ENCODE data around the gene MACO1. TPM values are rescaled to one million over a fixed set of nuclear protein-coding genes. Genes with fewer than 3 reads are reported as not detected.
A peak's percentile ranks its signal among the peaks of the same experiment; 100 is the strongest.
"Not testable (repeated sequence)": the region's sequence is repeated elsewhere in the genome, so short reads cannot be mapped to it uniquely, and the experiment has no call there.

Gene MACO1
- total RNA-seq, 2 experiments from 2014 or later, result 24.1 to 24.9 TPM

DNA sequence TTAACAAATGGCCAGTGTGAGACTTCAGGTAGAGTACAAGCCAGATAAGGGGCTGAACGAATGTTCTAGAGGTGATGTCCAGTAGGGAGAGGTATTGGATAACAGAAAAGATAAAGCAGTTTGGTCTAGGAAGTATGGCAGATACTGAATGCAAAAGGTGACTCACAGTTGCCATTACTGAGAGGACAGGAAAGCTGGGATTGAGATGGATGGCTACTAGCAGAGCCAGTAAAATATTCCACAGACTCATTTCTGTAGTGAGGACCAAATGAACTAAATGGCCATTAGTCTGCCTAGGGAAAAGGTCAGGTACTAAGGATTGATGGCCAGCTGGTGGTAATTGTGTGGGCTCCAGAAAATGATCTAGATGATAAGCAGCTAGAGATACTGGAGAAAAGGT lies 11.5 kb downstream of the MACO1 start:
- ChIA-PET CTCF (interaction anchor here (1.0 kb wide), 1 partner anchor 8 kb away, joined by 3 read pairs; no protein-coding TSS in a partner anchor), POLR2A (interaction anchor here (2.4 kb wide), 1 partner anchor 11 kb away, joined by 9 read pairs; the partner anchor contains the start of gene MACO1)
- no peaks in the 10 kb centered on the region for H3K9me3 Mint-ChIP-seq
- H3K27ac Mint-ChIP-seq, result no peak overlapping the region
- H3K36me3 Mint-ChIP-seq (ENCODE audit: low read depth), result peaks cover 22% of the 10 kb centered on the region
- H3K4me3 ChIP-seq (ENCODE audit: low read length), result no peak overlapping the region
- TF ChIP-seq, protein P1, sequence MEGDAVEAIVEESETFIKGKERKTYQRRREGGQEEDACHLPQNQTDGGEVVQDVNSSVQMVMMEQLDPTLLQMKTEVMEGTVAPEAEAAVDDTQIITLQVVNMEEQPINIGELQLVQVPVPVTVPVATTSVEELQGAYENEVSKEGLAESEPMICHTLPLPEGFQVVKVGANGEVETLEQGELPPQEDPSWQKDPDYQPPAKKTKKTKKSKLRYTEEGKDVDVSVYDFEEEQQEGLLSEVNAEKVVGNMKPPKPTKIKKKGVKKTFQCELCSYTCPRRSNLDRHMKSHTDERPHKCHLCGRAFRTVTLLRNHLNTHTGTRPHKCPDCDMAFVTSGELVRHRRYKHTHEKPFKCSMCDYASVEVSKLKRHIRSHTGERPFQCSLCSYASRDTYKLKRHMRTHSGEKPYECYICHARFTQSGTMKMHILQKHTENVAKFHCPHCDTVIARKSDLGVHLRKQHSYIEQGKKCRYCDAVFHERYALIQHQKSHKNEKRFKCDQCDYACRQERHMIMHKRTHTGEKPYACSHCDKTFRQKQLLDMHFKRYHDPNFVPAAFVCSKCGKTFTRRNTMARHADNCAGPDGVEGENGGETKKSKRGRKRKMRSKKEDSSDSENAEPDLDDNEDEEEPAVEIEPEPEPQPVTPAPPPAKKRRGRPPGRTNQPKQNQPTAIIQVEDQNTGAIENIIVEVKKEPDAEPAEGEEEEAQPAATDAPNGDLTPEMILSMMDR (IDR thresholded peaks at IDR 0.05), result no peak
- no peaks in the 10 kb centered on the region for H3K27me3 ChIP-seq (ENCODE audit: control insufficient read depth in 1 of 2, insufficient read depth in 2 of 2, low read length in 2 of 2)
- H3K27ac ChIP-seq (ENCODE audit: low read depth in 1 of 2, low read length in 2 of 2), result no peak overlapping the region
- peaks cover 3% of the 10 kb centered on the region for H3K4me1 ChIP-seq (ENCODE audit: insufficient read depth, low read length)
- H3K27me3 Mint-ChIP-seq, result no peaks in the 10 kb centered on the region
- H3K4me1 Mint-ChIP-seq (ENCODE audit: low read depth), result peaks cover 57% of the 10 kb centered on the region
- H3K9me3 ChIP-seq (ENCODE audit: control insufficient read depth in 1 of 2, insufficient read depth in 1 of 2, low read length in 2 of 2), result no peaks in the 10 kb centered on the region
- H3K36me3 ChIP-seq (ENCODE audit: insufficient read depth, low read length), result peaks cover 10% of the 10 kb centered on the region
- intact Hi-C loops (cut with DNase I, micrococcal nuclease), result no loop called here
- H3K4me3 Mint-ChIP-seq, result no peak overlapping the region
- DNase-seq (no peak), ATAC-seq (ENCODE audit: poor library complexity) (no peak)

DNA sequence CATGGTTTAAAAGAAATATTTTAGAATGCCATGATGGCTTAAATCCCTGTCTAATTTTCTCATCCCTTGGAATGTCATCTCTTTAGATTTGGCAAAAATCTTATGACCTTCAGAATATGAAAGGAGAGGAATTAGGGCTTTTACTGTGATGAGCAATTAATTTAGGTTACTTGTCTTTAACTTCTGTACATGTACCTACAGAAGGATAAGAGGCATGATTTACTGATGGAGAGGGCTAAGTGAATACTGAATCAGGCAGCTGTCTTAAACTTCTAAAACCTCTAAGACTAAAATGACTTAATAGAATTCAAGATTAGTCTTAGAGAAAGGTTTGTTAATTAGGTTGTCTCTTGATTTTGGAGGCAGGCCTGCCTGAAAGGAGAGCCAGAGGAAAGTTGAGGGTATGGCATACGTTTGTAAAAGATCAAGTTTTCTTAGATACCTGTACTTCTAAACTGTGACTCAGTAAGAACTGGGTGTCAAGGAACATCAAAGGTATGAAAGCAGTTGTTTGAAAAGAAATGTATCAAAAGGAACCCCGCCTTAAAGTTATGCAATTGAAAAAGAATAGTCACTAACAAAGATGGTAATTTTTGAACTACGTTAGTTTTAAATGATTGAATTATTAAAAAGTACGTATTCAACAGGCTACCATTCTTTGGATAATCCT lies 12.5 kb downstream of the MACO1 start:
- TF ChIP-seq, protein P1 (IDR thresholded peaks at IDR 0.05), result no peak
- H3K27me3 Mint-ChIP-seq, result no peaks in the 10 kb centered on the region
- peaks cover 53% of the 10 kb centered on the region for H3K4me1 Mint-ChIP-seq (ENCODE audit: low read depth)
- DNase-seq, result no peak
- no peaks in the 10 kb centered on the region for H3K9me3 ChIP-seq (ENCODE audit: control insufficient read depth in 1 of 2, insufficient read depth in 1 of 2, low read length in 2 of 2)
- CTCF ChIA-PET, result interaction anchor here (1.5 kb wide), 1 partner anchor 12 kb away, joined by 4 read pairs; the partner anchor contains the start of gene MACO1
- ATAC-seq (ENCODE audit: poor library complexity), result peak; percentile 77
- no peak overlapping the region for H3K4me3 ChIP-seq (ENCODE audit: low read length)
- H3K36me3 ChIP-seq (ENCODE audit: insufficient read depth, low read length), result peaks cover 13% of the 10 kb centered on the region
- peak overlapping the region; percentile 53 for H3K4me3 Mint-ChIP-seq
- H3K36me3 Mint-ChIP-seq (ENCODE audit: low read depth), result peaks cover 28% of the 10 kb centered on the region
- H3K27me3 ChIP-seq (ENCODE audit: control insufficient read depth in 1 of 2, insufficient read depth in 2 of 2, low read length in 2 of 2), result no peaks in the 10 kb centered on the region
- intact Hi-C loops (cut with DNase I, micrococcal nuclease), result no loop called here
- H3K9me3 Mint-ChIP-seq, result no peaks in the 10 kb centered on the region
- peaks cover 3% of the 10 kb centered on the region for H3K4me1 ChIP-seq (ENCODE audit: insufficient read depth, low read length)
- peak overlapping the region; percentile 66 for H3K27ac Mint-ChIP-seq
- POLR2A ChIA-PET, result interaction anchor here (0.6 kb wide), 1 partner anchor 532 kb away, joined by 5 read pairs; no protein-coding TSS in a partner anchor
- H3K27ac ChIP-seq (ENCODE audit: low read depth in 1 of 2, low read length in 2 of 2), result no peak overlapping the region

DNA sequence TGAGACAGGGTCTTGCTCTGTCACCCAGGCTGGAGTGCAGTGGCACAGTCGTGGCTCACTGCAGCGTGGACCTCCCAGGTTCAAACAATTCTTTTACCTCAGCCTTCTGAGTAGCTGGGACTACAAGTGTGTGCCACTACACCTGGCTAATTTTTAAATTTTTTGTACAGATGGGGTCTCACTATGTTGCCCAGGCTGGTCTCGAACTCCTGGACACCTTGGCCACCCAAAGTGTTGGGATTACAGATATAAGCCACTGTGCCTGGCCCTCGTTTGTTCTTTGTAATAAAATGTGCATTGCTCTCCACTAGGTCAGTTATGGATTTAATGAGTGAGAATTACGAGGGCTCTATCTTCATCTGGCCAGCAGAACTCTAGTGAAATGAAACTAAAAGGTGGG lies 13.9 kb downstream of the MACO1 start:
- H3K27ac ChIP-seq (ENCODE audit: low read depth in 1 of 2, low read length in 2 of 2); H3K9me3 ChIP-seq (ENCODE audit: control insufficient read depth in 1 of 2, insufficient read depth in 1 of 2, low read length in 2 of 2): not testable (repeated sequence)

More for the DNA sequence above, 13.9 kb downstream of the MACO1 start:
- H3K9me3 Mint-ChIP-seq; H3K4me1 ChIP-seq (ENCODE audit: insufficient read depth, low read length); H3K4me3 ChIP-seq (ENCODE audit: low read length); H3K27me3 ChIP-seq (ENCODE audit: control insufficient read depth in 1 of 2, insufficient read depth in 2 of 2, low read length in 2 of 2); ATAC-seq (ENCODE audit: poor library complexity); DNase-seq; intact Hi-C loops (cut with DNase I, micrococcal nuclease); H3K27ac Mint-ChIP-seq; H3K4me3 Mint-ChIP-seq; H3K27me3 Mint-ChIP-seq; POLR2A ChIA-PET: not testable (repeated sequence)
- H3K36me3 ChIP-seq (ENCODE audit: insufficient read depth, low read length), result peaks cover 16% of the 10 kb centered on the region
- CTCF ChIA-PET, result interaction anchor here (1.5 kb wide), 1 partner anchor 14 kb away, joined by 4 read pairs; the partner anchor contains the start of gene MACO1
- Mint-ChIP-seq H3K4me1 (ENCODE audit: low read depth) (peaks cover 50% of the 10 kb centered on the region), H3K36me3 (ENCODE audit: low read depth) (peaks cover 35% of the 10 kb centered on the region)
